ENCODE data around the gene SEC22B.
"Not testable (repeated sequence)": the region's sequence is repeated elsewhere in the genome, so short reads cannot be mapped to it uniquely, and the experiment has no call there.

SEC22B gene

GRCh38 chr1:120176092-120176855 is at the start of gene SEC22B:
TSS of gene SEC22B (minus strand) at chr1:120176520. CDS start at chr1:120176381, 139 bp downstream.
- DNase-seq = peak; percentile 79

GRCh38 chr1:120217933-120218332 is 41.6 kb upstream of the SEC22B start:
- not testable (repeated sequence) for DNase-seq

GRCh38 chr1:120217175-120217929 is 41.0 kb upstream of the SEC22B start:
- DNase-seq = not testable (repeated sequence)

GRCh38 chr1:120213606-120214005 is 37.3 kb upstream of the SEC22B start:
- not testable (repeated sequence) for DNase-seq

- not testable (repeated sequence) for DNase-seq
These were observed 34.4 kb upstream of the SEC22B start for GRCh38 chr1:120210754-120211153.

GRCh38 chr1:120196863-120197775 is 20.8 kb upstream of the SEC22B start:
- DNase-seq = not testable (repeated sequence)

- DNase-seq = not testable (repeated sequence)
These were observed 12.3 kb upstream of the SEC22B start for GRCh38 chr1:120188626-120189025.

- DNase-seq = not testable (repeated sequence)
These were observed 5.9 kb upstream of the SEC22B start for GRCh38 chr1:120182176-120182707.

- DNase-seq = peak; percentile 48
These were observed 3.7 kb upstream of the SEC22B start for GRCh38 chr1:120179811-120180690.

- DNase-seq = peak; percentile 48
These were observed 2.8 kb upstream of the SEC22B start for GRCh38 chr1:120178799-120179756.

GRCh38 chr1:120178058-120178457 is 1.7 kb upstream of the SEC22B start:
- not testable (repeated sequence) for DNase-seq

- not testable (repeated sequence) for DNase-seq
These were observed 632 bp downstream of the SEC22B start for GRCh38 chr1:120175688-120176087.

- DNase-seq = not testable (repeated sequence)
These were observed 11.6 kb downstream of the SEC22B start for GRCh38 chr1:120164761-120165160.

GRCh38 chr1:120162015-120162414 is 14.3 kb downstream of the SEC22B start:
- DNase-seq = not testable (repeated sequence)

- not testable (repeated sequence) for DNase-seq
These were observed 17.8 kb downstream of the SEC22B start for GRCh38 chr1:120158495-120158894.

- DNase-seq = not testable (repeated sequence)
These were observed 18.2 kb downstream of the SEC22B start for GRCh38 chr1:120158086-120158485.

- not testable (repeated sequence) for DNase-seq
These were observed 26.0 kb downstream of the SEC22B start for GRCh38 chr1:120150138-120150822.

- DNase-seq = not testable (repeated sequence)
These were observed 26.8 kb downstream of the SEC22B start for GRCh38 chr1:120149420-120150059.

GRCh38 chr1:120145806-120146205 is 30.5 kb downstream of the SEC22B start:
- not testable (repeated sequence) for DNase-seq
